ENCODE measurements around the gene RAB15. TPM values are rescaled to one million over a fixed set of nuclear protein-coding genes. Genes with fewer than 3 reads are reported as not detected.

Gene RAB15
- total RNA-seq = 10 to 100 TPM; 12.9 to 51.4 TPM
- long read RNA-seq, partial matches to known transcripts = 5 of 38 reads
- long read RNA-seq, other reads (novel, unspliced or antisense) = 32 of 38 reads

GRCh38 chr14:64971943-64972791, at the start of gene RAB15:
Gene RAB15 (minus strand): TSS chr14:64972336. CDS start chr14:64972076, 260 bp downstream.
- intact Hi-C loops (cut with DNase I) = loop anchor here in 1 of 2 donors (10.0 kb wide), 1 partner anchor 57 kb away; the partner anchor contains the start of gene CHURC1
- ATAC-seq = peak; percentile 82 to 87
- DNase-seq = no peak

- ATAC-seq (peak; percentile 81 to 95), DNase-seq (no peak)
- intact Hi-C loops (cut with DNase I) = no loop called here
Observed at GRCh38 chr14:65019944-65020566, 47.9 kb upstream of the RAB15 start.

- intact Hi-C loops (cut with DNase I) = no loop called here
- ATAC-seq (no peak), DNase-seq (no peak)
Observed at GRCh38 chr14:65016471-65016870, 44.3 kb upstream of the RAB15 start.

- DNase-seq (no peak), ATAC-seq (no peak)
- intact Hi-C loops (cut with DNase I) = no loop called here
Observed at GRCh38 chr14:65015391-65015790, 43.3 kb upstream of the RAB15 start.

- ATAC-seq = no peak
- intact Hi-C loops (cut with DNase I) = no loop called here
- DNase-seq = no peak
Observed at GRCh38 chr14:65012353-65012752, 40.2 kb upstream of the RAB15 start.

- ATAC-seq = no peak
- intact Hi-C loops (cut with DNase I) = no loop called here
- no peak for DNase-seq
Observed at GRCh38 chr14:65011538-65011937, 39.4 kb upstream of the RAB15 start.

GRCh38 chr14:65010211-65010931, 38.2 kb upstream of the RAB15 start:
- intact Hi-C loops (cut with DNase I) = no loop called here
- DNase-seq (no peak), ATAC-seq (no peak)

- intact Hi-C loops (cut with DNase I) = no loop called here
- ATAC-seq = no peak
Observed at GRCh38 chr14:65007202-65007601, 35.1 kb upstream of the RAB15 start.

GRCh38 chr14:65006261-65006721, 34.2 kb upstream of the RAB15 start:
- ATAC-seq (no peak), DNase-seq (no peak)
- intact Hi-C loops (cut with DNase I) = no loop called here

More at GRCh38 chr14:65007202-65007601, 35.1 kb upstream of the RAB15 start:
- no peak for DNase-seq

- ATAC-seq (no peak), DNase-seq (no peak)
- intact Hi-C loops (cut with DNase I) = no loop called here
Observed at GRCh38 chr14:65003394-65003793, 31.3 kb upstream of the RAB15 start.

GRCh38 chr14:65002586-65003210, 30.6 kb upstream of the RAB15 start:
- ATAC-seq (no peak), DNase-seq (no peak)
- intact Hi-C loops (cut with DNase I) = no loop called here

GRCh38 chr14:65001723-65002122, 29.6 kb upstream of the RAB15 start:
- no peak for DNase-seq
- no peak for ATAC-seq
- intact Hi-C loops (cut with DNase I) = no loop called here

- no peak for ATAC-seq
- DNase-seq = no peak
Observed at GRCh38 chr14:65000898-65001591, 28.9 kb upstream of the RAB15 start.

GRCh38 chr14:64998455-64998931, 26.4 kb upstream of the RAB15 start:
- intact Hi-C loops (cut with DNase I) = no loop called here
- peak in 1 of 2 donors; percentile 37 for ATAC-seq
- no peak for DNase-seq

More at GRCh38 chr14:65000898-65001591, 28.9 kb upstream of the RAB15 start:
- intact Hi-C loops (cut with DNase I) = no loop called here

GRCh38 chr14:64997108-64997794, 25.1 kb upstream of the RAB15 start:
- intact Hi-C loops (cut with DNase I) = no loop called here
- ATAC-seq = no peak
- no peak for DNase-seq

GRCh38 chr14:64995291-64995690, 23.2 kb upstream of the RAB15 start:
- no peak for DNase-seq
- intact Hi-C loops (cut with DNase I) = no loop called here
- ATAC-seq = no peak

GRCh38 chr14:64994540-64994939, 22.4 kb upstream of the RAB15 start:
- DNase-seq (no peak), ATAC-seq (no peak)
- intact Hi-C loops (cut with DNase I) = no loop called here

All from left cardiac atrium (tissue), 4 donors.